ENCODE measurements around the gene SPON2. TPM values are rescaled to one million over a fixed set of nuclear protein-coding genes. Genes with fewer than 3 reads are reported as not detected.
A peak's percentile ranks its signal among the peaks of the same experiment; 100 is the strongest.

SPON2 gene
- total RNA-seq, 2 experiments from 2014 or later, result 8.4 to 35.3 TPM

GRCh38 chr4:1155314-1155713, 17.1 kb downstream of the SPON2 start:
- ChIA-PET POLR2A (no interaction called here), CTCF (ENCODE audit: unreplicated experiment) (no interaction called here)
- Histone ChIP-seq H3K4me3 (ENCODE audit: low read depth, low read length, poor library complexity, severe bottlenecking) (peak overlapping the region; percentile 31), H3K27ac (ENCODE audit: low read depth, low read length, poor library complexity, severe bottlenecking) (no peak overlapping the region), H2AFZ (ENCODE audit: low read length) (peak overlapping the region; percentile 85; the same call in 1 of the 2 replicates), H4K20me1 (ENCODE audit: insufficient read depth, low read length) (no peaks in the 10 kb centered on the region), H3K79me2 (ENCODE audit: insufficient read depth, low read depth, low read length) (no peaks in the 10 kb centered on the region), H3K36me3 (ENCODE audit: insufficient read depth, low read length) (no peaks in the 10 kb centered on the region), H3K4me1 (ENCODE audit: insufficient read depth, low read length, poor library complexity, severe bottlenecking) (peaks cover 18% of the 10 kb centered on the region), H3K9me3 (ENCODE audit: low read length) (peaks cover 6% of the 10 kb centered on the region; the same call in 1 of the 2 replicates), H3K4me2 (ENCODE audit: low read length) (peak overlapping the region; percentile 59), H3K9me2 (ENCODE audit: insufficient read depth, low read length) (no peaks in the 10 kb centered on the region)
- intact Hi-C loops (cut with micrococcal nuclease; ENCODE audit: unreplicated experiment), result no loop called here
- no peak for DNase-seq (ENCODE audit: low spot score)
- no peak for TF ChIP-seq EZH2phosphoT487 (IDR thresholded peaks at IDR 0.05; ENCODE audit: borderline replicate concordance, low read depth, low read length)
- TF ChIP-seq, protein P1, sequence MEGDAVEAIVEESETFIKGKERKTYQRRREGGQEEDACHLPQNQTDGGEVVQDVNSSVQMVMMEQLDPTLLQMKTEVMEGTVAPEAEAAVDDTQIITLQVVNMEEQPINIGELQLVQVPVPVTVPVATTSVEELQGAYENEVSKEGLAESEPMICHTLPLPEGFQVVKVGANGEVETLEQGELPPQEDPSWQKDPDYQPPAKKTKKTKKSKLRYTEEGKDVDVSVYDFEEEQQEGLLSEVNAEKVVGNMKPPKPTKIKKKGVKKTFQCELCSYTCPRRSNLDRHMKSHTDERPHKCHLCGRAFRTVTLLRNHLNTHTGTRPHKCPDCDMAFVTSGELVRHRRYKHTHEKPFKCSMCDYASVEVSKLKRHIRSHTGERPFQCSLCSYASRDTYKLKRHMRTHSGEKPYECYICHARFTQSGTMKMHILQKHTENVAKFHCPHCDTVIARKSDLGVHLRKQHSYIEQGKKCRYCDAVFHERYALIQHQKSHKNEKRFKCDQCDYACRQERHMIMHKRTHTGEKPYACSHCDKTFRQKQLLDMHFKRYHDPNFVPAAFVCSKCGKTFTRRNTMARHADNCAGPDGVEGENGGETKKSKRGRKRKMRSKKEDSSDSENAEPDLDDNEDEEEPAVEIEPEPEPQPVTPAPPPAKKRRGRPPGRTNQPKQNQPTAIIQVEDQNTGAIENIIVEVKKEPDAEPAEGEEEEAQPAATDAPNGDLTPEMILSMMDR (conservative IDR thresholded peaks at IDR 0.05; ENCODE audit: low read length), result no peak
- BruUV-seq (replicated peaks), result no TSS peak

DNA sequence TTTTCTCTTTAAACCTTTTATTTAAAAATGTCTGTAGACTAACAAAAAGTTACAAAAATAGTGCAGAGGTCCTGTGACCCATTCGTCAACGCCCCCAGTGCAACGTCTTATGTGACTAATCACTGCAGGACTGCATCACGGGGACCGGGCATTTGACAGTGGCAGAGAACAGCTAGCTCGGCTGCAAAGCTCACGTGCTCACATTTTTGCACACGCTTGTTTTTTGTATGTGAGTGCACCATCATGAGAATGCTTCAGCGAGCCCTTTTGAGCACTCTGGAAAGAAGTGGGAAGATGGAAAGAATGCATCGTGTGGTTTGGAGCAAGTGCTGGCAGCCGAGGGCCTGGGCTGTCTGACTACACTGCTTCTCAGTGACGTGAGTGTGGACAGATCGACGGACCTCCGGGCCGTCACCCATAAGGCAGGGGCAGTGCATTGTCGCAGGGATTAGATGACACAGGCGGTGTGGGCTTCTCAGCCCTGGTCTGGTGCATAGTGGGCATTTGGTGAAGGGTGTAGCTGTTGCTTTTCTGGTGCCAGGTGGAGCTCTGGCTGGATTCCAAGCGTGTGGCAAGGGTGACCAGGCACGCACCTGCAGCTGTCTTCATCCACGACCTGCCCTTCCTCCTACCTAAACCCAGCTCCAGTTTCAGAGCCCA, 17.7 kb downstream of the SPON2 start:
- no peaks in the 10 kb centered on the region for H4K20me1 ChIP-seq (ENCODE audit: insufficient read depth, low read length)
- peaks cover 18% of the 10 kb centered on the region for H3K4me1 ChIP-seq (ENCODE audit: insufficient read depth, low read length, poor library complexity, severe bottlenecking)
- peak overlapping the region; percentile 8 for H3K27ac ChIP-seq (ENCODE audit: low read depth, low read length, poor library complexity, severe bottlenecking)
- peak; percentile 51 for DNase-seq (ENCODE audit: low spot score)
- BruUV-seq (replicated peaks), result no TSS peak
- no peaks in the 10 kb centered on the region for H3K36me3 ChIP-seq (ENCODE audit: insufficient read depth, low read length)
- H3K4me2 ChIP-seq (ENCODE audit: low read length), result peak overlapping the region; percentile 59
- H3K79me2 ChIP-seq (ENCODE audit: insufficient read depth, low read depth, low read length), result no peaks in the 10 kb centered on the region
- peak overlapping the region; percentile 85 for H2AFZ ChIP-seq (ENCODE audit: low read length)
- ChIA-PET CTCF (ENCODE audit: unreplicated experiment) (no interaction called here), POLR2A (no interaction called here)
- intact Hi-C loops (cut with micrococcal nuclease; ENCODE audit: unreplicated experiment), result no loop called here
- H3K9me3 ChIP-seq (ENCODE audit: low read length), result peaks cover 7% of the 10 kb centered on the region; the same call in 1 of the 2 replicates
- no peaks in the 10 kb centered on the region for H3K9me2 ChIP-seq (ENCODE audit: insufficient read depth, low read length)
- peak overlapping the region; percentile 31 for H3K4me3 ChIP-seq (ENCODE audit: low read depth, low read length, poor library complexity, severe bottlenecking)
- TF ChIP-seq, protein P1 (conservative IDR thresholded peaks at IDR 0.05; ENCODE audit: low read length), result no peak
- TF ChIP-seq EZH2phosphoT487 (IDR thresholded peaks at IDR 0.05; ENCODE audit: borderline replicate concordance, low read depth, low read length), result no peak

DNA sequence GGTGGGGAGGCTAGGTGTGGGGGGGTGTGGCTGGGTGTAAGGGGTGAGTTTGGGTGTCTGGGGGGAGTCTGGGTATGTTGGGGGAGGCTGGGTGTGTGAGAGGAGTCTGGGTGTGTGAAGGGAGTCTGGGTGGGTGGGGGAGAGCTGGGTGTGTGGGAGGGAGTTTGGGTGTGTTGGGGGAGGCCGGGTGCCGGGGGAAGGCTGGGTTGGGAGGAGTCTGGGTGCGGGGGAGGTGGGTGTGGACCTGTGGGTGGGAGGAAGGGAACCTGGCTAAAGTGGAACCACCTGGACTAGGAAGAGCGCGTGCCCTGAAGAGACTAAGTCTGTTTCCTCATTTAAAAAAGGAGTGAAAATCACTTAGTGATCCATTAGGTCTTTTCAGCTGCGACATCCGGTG, 18.3 kb downstream of the SPON2 start:
- Histone ChIP-seq H3K36me3 (ENCODE audit: insufficient read depth, low read length) (no peaks in the 10 kb centered on the region), H3K4me1 (ENCODE audit: insufficient read depth, low read length, poor library complexity, severe bottlenecking) (peaks cover 18% of the 10 kb centered on the region), H2AFZ (ENCODE audit: low read length) (peak overlapping the region; percentile 85; the same call in 1 of the 2 replicates), H3K27ac (ENCODE audit: low read depth, low read length, poor library complexity, severe bottlenecking) (peak overlapping the region; percentile 8), H3K9me3 (ENCODE audit: low read length) (peaks cover 7% of the 10 kb centered on the region; the same call in 1 of the 2 replicates), H4K20me1 (ENCODE audit: insufficient read depth, low read length) (no peaks in the 10 kb centered on the region), H3K4me3 (ENCODE audit: low read depth, low read length, poor library complexity, severe bottlenecking) (peak overlapping the region; percentile 31), H3K9me2 (ENCODE audit: insufficient read depth, low read length) (no peaks in the 10 kb centered on the region), H3K79me2 (ENCODE audit: insufficient read depth, low read depth, low read length) (no peaks in the 10 kb centered on the region), H3K4me2 (ENCODE audit: low read length) (peak overlapping the region; percentile 59)
- intact Hi-C loops (cut with micrococcal nuclease; ENCODE audit: unreplicated experiment), result no loop called here
- DNase-seq (ENCODE audit: low spot score), result no peak
- CTCF ChIA-PET (ENCODE audit: unreplicated experiment), result no interaction called here
- POLR2A ChIA-PET, result interaction anchor here (0.6 to 0.7 kb wide), 2 partner anchors 49 to 56 kb away, joined by 5 to 6 read pairs; no protein-coding TSS in a partner anchor
- no TSS peak for BruUV-seq (replicated peaks)
- TF ChIP-seq EZH2phosphoT487 (IDR thresholded peaks at IDR 0.05; ENCODE audit: borderline replicate concordance, low read depth, low read length), result no peak
- TF ChIP-seq, protein P1 (conservative IDR thresholded peaks at IDR 0.05; ENCODE audit: low read length), result no peak
